H1 (cell line): ENCODE measurements around the gene ATP5PB. TPM values are rescaled to one million over a fixed set of nuclear protein-coding genes. Genes with fewer than 3 reads are reported as not detected.

ENCODE experiments used
- CTCF ChIA-PET: fragments of 300-600 bp; sonication (Branson Sonifier 250); formaldehyde crosslinking; loops from one replicate; lab custom pipeline; 2021; ENCODE audit not compliant: partially characterized antibody; lab: Charles Lee
- POLR2A ChIA-PET: fragments of 300-600 bp; sonication (Branson Sonifier 250); formaldehyde crosslinking; loops from one replicate; lab custom pipeline; 2021; ENCODE audit warnings: inconsistent platforms; ENCODE audit not compliant: partially characterized antibody; lab: Charles Lee
- DNase-seq, 2 experiments: peaks; one replicate each; pipeline versions ENCODE4 v3.0.0 to v3.0.0-alpha.2; 2010 to 2022; ENCODE audit warnings: low spot score in 2 of 2, low read depth in 1 of 2, mixed read lengths in 1 of 2
- FAIRE-seq: peaks from 2 replicates; lab custom pipeline; 2011; peaks lifted over from hg19 to GRCh38; lab: Jason Lieb, UNC
- H2AFZ ChIP-seq: 2 replicates; pipeline ENCODE4 v1.8.1; 2012; ENCODE audit warnings: low read length, inconsistent platforms
- H2AK5ac ChIP-seq: 2 replicates; pipeline ENCODE4 v1.6.1; 2013; ENCODE audit warnings: low read depth, low read length
- H2BK120ac ChIP-seq: replicated peaks from 2 replicates; pipeline ENCODE3; 2013; ENCODE audit warnings: low read depth, low read length, inconsistent platforms
- H2BK12ac ChIP-seq: 2 replicates; pipeline ENCODE4 v1.6.1; 2013; ENCODE audit warnings: low read depth, low read length
- H2BK15ac ChIP-seq: 2 replicates; pipeline ENCODE4 v1.6.1; 2013; ENCODE audit warnings: low read length
- H2BK20ac ChIP-seq: 2 replicates; pipeline ENCODE4 v1.6.1; 2013; ENCODE audit warnings: low read length
- H2BK5ac ChIP-seq: 2 replicates; pipeline ENCODE4 v1.6.1; 2013; ENCODE audit warnings: low read depth, low read length
- H3K14ac ChIP-seq: 2 replicates; pipeline ENCODE4 v1.6.1; 2013; ENCODE audit warnings: inconsistent platforms; ENCODE audit not compliant: insufficient read length
- H3K18ac ChIP-seq: 2 replicates; pipeline ENCODE4 v1.6.1; 2013; ENCODE audit warnings: low read length; ENCODE audit errors: extremely low read depth
- H3K23ac ChIP-seq: 2 replicates; pipeline ENCODE4 v1.6.1; 2013; ENCODE audit warnings: inconsistent platforms; ENCODE audit not compliant: insufficient read length
- H3K23me2 ChIP-seq: 2 replicates; pipeline ENCODE4 v1.6.1; 2013; ENCODE audit warnings: low read depth, low read length
- H3K27ac ChIP-seq: 2 replicates; pipeline ENCODE4 v1.6.1; 2011; ENCODE audit warnings: low read depth, low read length, inconsistent platforms
- H3K27me3 ChIP-seq, 4 experiments: replicated peaks in 1 of 4; 1 replicate in 1 of 4; 2 replicates in 3 of 4; pipeline versions ENCODE4 v1.6.1 to v1.8.1; 2011 to 2013; ENCODE audit warnings: low read length in 3 of 4, mild to moderate bottlenecking in 3 of 4, inconsistent platforms in 2 of 4, mixed read lengths in 2 of 4, moderate library complexity in 1 of 4; ENCODE audit not compliant: control insufficient read depth in 3 of 4, insufficient read depth in 3 of 4; ENCODE audit errors: extremely low read depth in 1 of 4
- H3K36me3 ChIP-seq, 4 experiments: 2 replicates each; pipeline versions ENCODE4 v1.6.1 to v1.8.1; 2011 to 2013; ENCODE audit warnings: mild to moderate bottlenecking in 4 of 4, low read length in 3 of 4, moderate library complexity in 2 of 4, control low read depth in 1 of 4, inconsistent platforms in 1 of 4; ENCODE audit not compliant: insufficient read depth in 4 of 4, control insufficient read depth in 2 of 4
- H3K4ac ChIP-seq: replicated peaks from 2 replicates; pipeline ENCODE3; 2013; ENCODE audit warnings: low read length, low read depth, mixed read lengths, inconsistent platforms; ENCODE audit not compliant: insufficient read length
- H3K4me1 ChIP-seq, 4 experiments: replicated peaks in 1 of 4; 1 replicate in 1 of 4; 2 replicates in 3 of 4; pipeline versions ENCODE4 v1.6.1 to v1.8.1; 2011 to 2013; ENCODE audit warnings: low read length in 3 of 4, inconsistent platforms in 2 of 4, mixed read lengths in 1 of 4; ENCODE audit not compliant: insufficient read depth in 4 of 4, control insufficient read depth in 3 of 4
- H3K4me2 ChIP-seq, 2 experiments: 2 replicates each; pipeline versions ENCODE4 v1.6.1 to v1.8.1; 2011 to 2013; ENCODE audit warnings: low read depth in 2 of 2, low read length in 2 of 2, control low read depth in 1 of 2, inconsistent platforms in 1 of 2, mild to moderate bottlenecking in 1 of 2; ENCODE audit not compliant: insufficient read depth in 1 of 2
- H3K4me3 ChIP-seq, 4 experiments: fragments of 200-600, 300-600 bp in 1 of 4; sonication (generic), shearing (Covaris generic), sonication (Bioruptor Twin) in 1 of 4; 2 replicates each; pipeline versions ENCODE4 v1.5.1 to v1.8.1; 2011 to 2016; ENCODE audit warnings: low read length in 4 of 4, low read depth in 3 of 4, control low read depth in 2 of 4, inconsistent platforms in 2 of 4, mild to moderate bottlenecking in 2 of 4, mixed read lengths in 1 of 4, moderate library complexity in 1 of 4; ENCODE audit not compliant: insufficient read depth in 2 of 4; ENCODE audit errors: extremely low read depth in 1 of 4
- H3K56ac ChIP-seq: replicated peaks from 2 replicates; pipeline ENCODE3; 2013; ENCODE audit warnings: low read depth, mild to moderate bottlenecking, mixed read lengths, low read length, inconsistent platforms; ENCODE audit not compliant: insufficient read length
- H3K79me1 ChIP-seq: 2 replicates; pipeline ENCODE4 v1.6.1; 2013; ENCODE audit warnings: low read depth, low read length, control low read depth
- H3K79me2 ChIP-seq, 2 experiments: 2 replicates each; pipeline versions ENCODE4 v1.6.1 to v1.8.1; 2012 to 2013; ENCODE audit warnings: low read length in 2 of 2, mild to moderate bottlenecking in 2 of 2, inconsistent platforms in 1 of 2; ENCODE audit not compliant: insufficient read depth in 2 of 2, control insufficient read depth in 1 of 2
- H3K9ac ChIP-seq, 4 experiments: replicated peaks in 1 of 4; 1 replicate in 1 of 4; 2 replicates in 3 of 4; pipeline versions ENCODE4 v1.6.1 to v1.8.1; 2011 to 2013; ENCODE audit warnings: low read depth in 3 of 4, low read length in 3 of 4, control low read depth in 2 of 4, mild to moderate bottlenecking in 2 of 4, moderate library complexity in 2 of 4, inconsistent platforms in 1 of 4; ENCODE audit errors: extremely low read depth in 1 of 4
- H3K9me3 ChIP-seq, 2 experiments: 2 replicates each; pipeline versions ENCODE4 v1.6.1 to v1.8.1; 2012 to 2013; ENCODE audit warnings: mild to moderate bottlenecking in 2 of 2, moderate library complexity in 2 of 2, control low read depth in 1 of 2, inconsistent platforms in 1 of 2, low read depth in 1 of 2, low read length in 1 of 2, mixed read lengths in 1 of 2; ENCODE audit not compliant: insufficient read depth in 2 of 2
- H4K20me1 ChIP-seq, 2 experiments: replicated peaks in 1 of 2; 2 replicates each; pipeline versions ENCODE3 to v1.8.1; 2011 to 2013; ENCODE audit warnings: inconsistent platforms in 2 of 2, low read length in 2 of 2, mild to moderate bottlenecking in 1 of 2; ENCODE audit not compliant: insufficient read depth in 2 of 2, control insufficient read depth in 1 of 2
- H4K5ac ChIP-seq: 2 replicates; pipeline ENCODE4 v1.6.1; 2013; ENCODE audit warnings: low read length, low read depth, mixed read lengths, inconsistent platforms; ENCODE audit not compliant: insufficient read length
- H4K8ac ChIP-seq: 2 replicates; pipeline ENCODE4 v1.8.0; 2013; ENCODE audit warnings: mild to moderate bottlenecking, moderate library complexity, low read length, inconsistent platforms; ENCODE audit not compliant: insufficient read depth; ENCODE audit errors: extremely low read depth
- H4K91ac ChIP-seq: replicated peaks from 2 replicates; pipeline ENCODE3; 2013; ENCODE audit warnings: low read length, mixed read lengths, inconsistent platforms; ENCODE audit not compliant: insufficient read length
- ASH2L ChIP-seq: fragments of 200-600, 300-600 bp; sonication (generic); IDR thresholded peaks from one replicate; pipeline ENCODE4 v1.7.1; 2017; ENCODE audit warnings: low read length
- CBX8 ChIP-seq: fragments of 300-800, 300-1000 bp; sonication (generic); IDR thresholded peaks from 2 replicates; pipeline ENCODE4 v1.7.1; 2016; ENCODE audit warnings: low read depth, low read length, borderline replicate concordance
- CTBP2 ChIP-seq: IDR thresholded peaks from 2 replicates; pipeline ENCODE4 v1.7.0; 2011; ENCODE audit warnings: borderline replicate concordance, mild to moderate bottlenecking, moderate library complexity, mixed read lengths, low read length; ENCODE audit not compliant: insufficient read depth, insufficient read length
- SIRT6 ChIP-seq: IDR thresholded peaks from one replicate; pipeline ENCODE4 v1.7.1; 2012; ENCODE audit warnings: low read length, inconsistent platforms
- WGBS, 2 experiments: shearing (Covaris generic) in 1 of 2; methylation state at CpG; one replicate each; pipeline versions ENCODE4 v1.1.6 to v1.1.7; 2013 to 2015; ENCODE audit warnings: low lambda C conversion rate in 2 of 2, mixed read lengths in 2 of 2, inconsistent platforms in 1 of 2, low coverage in 1 of 2, missing lambda C conversion rate in 1 of 2; ENCODE audit not compliant: insufficient replicate concordance in 2 of 2, insufficient coverage in 1 of 2, insufficient read length in 1 of 2; ENCODE audit errors: extremely low coverage in 1 of 2, missing lambda C conversion rate in 1 of 2; 5-methylcytosine and 5-hydroxymethylcytosine counted together
- polyA plus RNA-seq, 7 experiments: library from polyadenylated mRNA; depleted of rRNA in 3 of 7; stranded (reverse) in 5 of 7; unstranded in 2 of 7; fragments of >200 nt in 5 of 7; fragments of 200-250 nt in 2 of 7; gene quantifications; 1 replicate in 5 of 7; 2 replicates in 1 of 7; 4 replicates in 1 of 7; pipeline versions ENCODE4 v1.2.1 to v1.2.3, GENCODE V29; 2011 to 2013; ENCODE audit warnings: missing spikeins in 2 of 7, mixed read lengths in 2 of 7
- total RNA-seq: library from RNA; stranded (reverse); fragmentation: NEBNext Ultra II Directional; extraction: Animal tissue kit (Norgen Biotek cat#: 25700); gene quantifications from 2 replicates; pipeline ENCODE4 v1.2.1, GENCODE V29; 2021

ATP5PB gene
- total and polyA plus RNA-seq, 2 of the 8 experiments (the other 6 are each of a cell fraction or from before 2014, with no cell fraction given): 232 to 262 TPM

GRCh38 chr1:111454859-111455641 lies 5.8 kb downstream of the ATP5PB start:
- Histone ChIP-seq H4K8ac (no peak overlapping the region), H2BK120ac (no peak overlapping the region), H3K36me3 (peaks cover 9 to 56% (median 36%) of the 10 kb centered on the region in 4 experiments; a peak in 7 of 8 replicates), H3K4ac (no peak overlapping the region), H3K79me2 (peaks cover 0 to 29% of the 10 kb centered on the region in 2 experiments; a peak in 3 of 4 replicates), H3K18ac (no peak overlapping the region), H2AFZ (no peak overlapping the region), H3K4me1 (peaks cover 0 to 2% (median 1%) of the 10 kb centered on the region in 4 experiments; a peak in 3 of 7 replicates), H3K23me2 (peaks cover under 1% of the 10 kb centered on the region; the same call in 1 of the 2 replicates), H4K5ac (no peak overlapping the region), H3K23ac (no peak overlapping the region), H4K20me1 (peaks cover 0 to 6% of the 10 kb centered on the region in 2 experiments), H3K27me3 (no peaks in the 10 kb centered on the region), H3K56ac (no peak overlapping the region), H3K4me3 (no peak overlapping the region), H3K14ac (no peak overlapping the region), H2BK12ac (no peak overlapping the region), H4K91ac (no peak overlapping the region), H2BK20ac (no peak overlapping the region), H3K9me3 (no peaks in the 10 kb centered on the region), H3K27ac (no peak overlapping the region), H2BK5ac (no peak overlapping the region), H2AK5ac (no peak overlapping the region), H3K79me1 (no peaks in the 10 kb centered on the region), H3K9ac (no peak overlapping the region), H2BK15ac (no peak overlapping the region), H3K4me2 (no peak overlapping the region)
- no peak for FAIRE-seq
- CTCF ChIA-PET: no interaction called here
- DNase-seq: no peak
- TF ChIP-seq SIRT6 (no peak), CBX8 (no peak), ASH2L (no peak), CTBP2 (no peak)
- 91% methylated on average over 5 of the region's 5 CpGs; no CpG with 5 or more reads in 1 of the 2 experiments for WGBS, 2 experiments
- POLR2A ChIA-PET: no interaction called here
